HG03521 (cell line): ENCODE measurements around the gene TNFRSF13B.
"Not testable (repeated sequence)": the region's sequence is repeated elsewhere in the genome, so short reads cannot be mapped to it uniquely, and the experiment has no call there.

Experiments
- ATAC-seq: cut with Tn5 transposase; IDR thresholded peaks from one replicate; pipeline ENCODE4 v1.9.1; 2021; ENCODE audit warnings: mild to moderate bottlenecking, moderate library complexity; ENCODE audit not compliant: unreplicated experiment

The TNFRSF13B gene

GRCh38 chr17:16971458-16972338 lies at the start of gene TNFRSF13B:
TSS of gene TNFRSF13B (minus strand) at chr17:16972118. CDS start at chr17:16972075, 43 bp downstream.
- ATAC-seq: no peak

- no peak for ATAC-seq
These were observed 49.4 kb upstream of the TNFRSF13B start for GRCh38 chr17:17021194-17021863.

- no peak for ATAC-seq
These were observed 48.9 kb upstream of the TNFRSF13B start for GRCh38 chr17:17020821-17021193.

GRCh38 chr17:17019891-17020456 lies 48.1 kb upstream of the TNFRSF13B start:
- no peak for ATAC-seq

- ATAC-seq: no peak
These were observed 47.5 kb upstream of the TNFRSF13B start for GRCh38 chr17:17019430-17019762.

GRCh38 chr17:17018612-17019429 lies 46.9 kb upstream of the TNFRSF13B start:
- ATAC-seq: no peak

- no peak for ATAC-seq
These were observed 46.1 kb upstream of the TNFRSF13B start for GRCh38 chr17:17018021-17018441.

- ATAC-seq: no peak
These were observed 45.6 kb upstream of the TNFRSF13B start for GRCh38 chr17:17017343-17018014.

- ATAC-seq: not testable (repeated sequence)
These were observed 44.6 kb upstream of the TNFRSF13B start for GRCh38 chr17:17016199-17017197.

- ATAC-seq: no peak
These were observed 43.3 kb upstream of the TNFRSF13B start for GRCh38 chr17:17015230-17015629.

- not testable (repeated sequence) for ATAC-seq
These were observed 42.8 kb upstream of the TNFRSF13B start for GRCh38 chr17:17014748-17015124.

- not testable (repeated sequence) for ATAC-seq
These were observed 42.2 kb upstream of the TNFRSF13B start for GRCh38 chr17:17013828-17014747.

GRCh38 chr17:17011043-17011907 lies 39.4 kb upstream of the TNFRSF13B start:
- not testable (repeated sequence) for ATAC-seq

- ATAC-seq: not testable (repeated sequence)
These were observed 38.7 kb upstream of the TNFRSF13B start for GRCh38 chr17:17010545-17011034.

- ATAC-seq: not testable (repeated sequence)
These were observed 38.1 kb upstream of the TNFRSF13B start for GRCh38 chr17:17009972-17010371.

GRCh38 chr17:17008621-17009397 lies 36.9 kb upstream of the TNFRSF13B start:
- ATAC-seq: not testable (repeated sequence)
